NCI-H510A treated with DMSO at 0.1 percent for 48 hours (cell line): ENCODE results near the gene ZNF526.
"Not testable (repeated sequence)": the region's sequence is repeated elsewhere in the genome, so short reads cannot be mapped to it uniquely, and the experiment has no call there.

Experiments used
- DNase-seq: peaks from one replicate; lab custom pipeline; 2025; lab: John Stamatoyannopoulos, UW

ZNF526 gene

DNA sequence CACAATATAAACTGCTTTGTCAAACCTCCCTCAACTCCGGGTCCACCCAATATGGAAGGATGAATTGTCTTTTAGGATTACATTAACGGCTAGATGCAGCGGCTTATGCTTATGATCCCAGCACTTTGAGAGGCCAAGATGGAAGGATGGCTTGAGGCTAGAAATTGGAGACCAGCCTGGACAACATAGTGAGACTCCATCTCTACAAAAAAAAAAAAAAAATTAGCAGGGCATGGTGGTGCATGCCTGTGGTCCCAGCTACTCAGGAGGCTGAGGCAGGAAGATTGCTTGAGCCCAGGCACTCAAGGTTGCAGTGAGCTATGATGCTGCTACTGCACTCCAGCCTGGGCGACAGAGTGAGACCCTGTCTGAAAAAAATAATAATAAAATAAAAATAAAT lies 46.0 kb downstream of the ZNF526 start:
- not testable (repeated sequence) for DNase-seq

DNA sequence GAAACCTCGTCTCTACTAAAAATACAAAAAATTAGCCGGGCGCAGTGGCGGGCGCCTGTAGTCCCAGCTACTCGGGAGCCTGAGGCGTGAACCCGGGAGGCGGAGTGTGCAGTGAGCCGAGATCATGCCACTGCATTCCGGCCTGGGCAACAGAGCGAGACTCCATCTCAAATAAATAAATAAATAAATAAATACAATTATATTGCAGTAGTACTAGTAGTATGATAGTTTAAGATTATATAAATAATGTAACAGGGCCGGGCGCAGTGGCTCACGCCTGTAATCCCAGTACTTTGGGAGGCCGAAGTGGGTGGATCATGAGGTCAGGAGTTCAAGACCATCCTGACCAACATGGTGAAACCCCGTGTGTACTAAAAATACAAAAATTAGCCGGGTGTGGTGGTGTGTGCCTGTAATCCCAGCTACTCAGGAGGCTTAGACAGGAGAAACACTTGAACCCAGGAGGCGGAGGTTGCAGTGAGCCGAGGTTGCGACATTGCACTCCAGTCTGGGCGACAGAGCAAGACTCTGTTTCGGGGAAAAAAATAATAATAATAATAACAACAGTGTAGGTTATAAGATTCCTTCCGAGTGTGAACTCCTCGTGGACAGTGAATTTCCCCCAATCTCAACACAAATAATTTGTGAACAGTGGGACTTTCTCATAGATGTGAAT lies 47.0 kb downstream of the ZNF526 start:
- not testable (repeated sequence) for DNase-seq

GRCh38 chr19:42267644-42268141 lies 47.6 kb downstream of the ZNF526 start:
- DNase-seq, result no peak

DNA sequence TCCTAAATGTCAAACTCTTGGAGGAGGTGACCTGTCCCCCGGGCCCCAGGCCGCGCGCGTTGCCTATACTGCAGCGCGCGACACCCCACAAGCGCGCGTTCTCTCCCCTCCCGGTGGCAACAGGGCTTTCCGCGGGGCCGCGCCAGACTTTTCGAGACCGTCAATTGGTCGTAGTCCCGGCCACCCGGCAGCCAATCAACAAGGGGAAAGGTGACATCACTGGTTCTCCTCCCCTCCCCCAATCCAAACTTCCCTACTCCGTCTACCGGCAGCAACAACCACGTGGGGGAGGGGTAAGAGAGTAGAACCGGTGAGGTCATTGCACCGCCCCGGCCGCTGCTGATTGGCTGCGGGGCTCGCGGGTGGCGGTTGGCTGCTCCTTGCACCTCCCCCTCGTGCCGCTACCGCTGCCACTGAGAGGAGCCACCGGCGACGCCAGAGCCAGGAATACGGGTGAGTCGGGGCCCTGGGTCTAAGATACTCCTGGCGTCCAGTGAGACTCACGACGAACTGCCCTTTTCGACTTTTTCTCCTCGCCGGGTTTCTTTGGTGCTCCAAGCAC lies 48.1 kb downstream of the ZNF526 start:
- peak; percentile 99 for DNase-seq

GRCh38 chr19:42268704-42269477 lies 48.8 kb downstream of the ZNF526 start, which contains the start of gene CIC:
Gene CIC, plus strand, starts transcription at chr19:42269252. Its CDS starts 2,532 bp downstream, at chr19:42271784.
- DNase-seq, result peak; percentile 99

GRCh38 chr19:42269478-42270345 lies 49.6 kb downstream of the ZNF526 start:
- DNase-seq, result no peak

- DNase-seq, result no peak
These were observed 50.4 kb downstream of the ZNF526 start for GRCh38 chr19:42270346-42271044.

DNA sequence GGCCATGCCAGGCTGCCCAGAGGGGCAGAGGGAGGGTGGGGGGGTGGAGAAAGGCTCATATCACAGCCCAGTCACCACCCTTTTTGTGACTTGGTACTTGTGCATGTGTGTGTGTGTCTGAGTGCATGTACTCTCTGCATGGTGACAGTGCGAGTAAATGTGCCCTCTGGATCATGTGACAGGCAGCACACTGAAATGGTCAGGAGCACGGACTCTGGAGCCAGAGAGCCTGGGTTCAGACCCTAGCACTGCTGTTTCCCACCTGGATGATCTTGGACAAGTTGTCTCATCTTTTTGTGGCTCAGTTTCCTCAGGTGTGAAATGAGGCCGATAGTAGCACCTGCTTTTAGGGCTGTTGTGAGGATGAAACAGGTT lies 50.9 kb downstream of the ZNF526 start:
- DNase-seq, result no peak

GRCh38 chr19:42271861-42272534 lies 51.9 kb downstream of the ZNF526 start:
- DNase-seq, result no peak

- no peak for DNase-seq
These were observed 52.4 kb downstream of the ZNF526 start for GRCh38 chr19:42272535-42272897.

- no peak for DNase-seq
These were observed 52.9 kb downstream of the ZNF526 start for GRCh38 chr19:42272989-42273406.

DNA sequence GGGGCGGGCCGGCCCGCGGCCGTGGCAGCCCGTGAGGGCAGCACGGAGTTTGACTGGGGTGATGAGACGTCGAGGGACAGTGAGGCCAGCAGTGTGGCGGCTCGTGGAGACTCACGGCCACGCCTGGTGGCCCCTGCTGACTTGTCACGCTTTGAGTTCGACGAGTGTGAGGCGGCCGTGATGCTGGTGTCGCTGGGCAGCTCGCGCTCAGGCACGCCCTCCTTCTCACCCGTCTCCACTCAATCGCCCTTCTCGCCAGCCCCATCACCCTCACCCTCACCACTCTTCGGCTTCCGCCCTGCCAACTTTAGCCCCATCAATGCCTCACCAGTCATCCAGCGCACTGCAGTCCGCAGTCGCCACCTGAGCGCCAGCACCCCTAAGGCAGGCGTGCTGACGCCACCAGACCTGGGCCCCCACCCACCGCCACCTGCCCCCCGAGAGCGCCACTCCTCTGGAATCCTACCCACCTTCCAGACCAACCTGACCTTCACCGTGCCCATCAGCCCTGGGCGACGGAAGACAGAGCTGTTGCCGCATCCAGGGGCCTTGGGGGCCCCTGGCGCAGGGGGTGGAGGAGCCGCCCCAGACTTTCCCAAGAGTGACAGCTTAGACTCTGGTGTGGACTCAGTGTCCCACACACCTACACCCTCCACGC lies 53.4 kb downstream of the ZNF526 start:
- no peak for DNase-seq

DNA sequence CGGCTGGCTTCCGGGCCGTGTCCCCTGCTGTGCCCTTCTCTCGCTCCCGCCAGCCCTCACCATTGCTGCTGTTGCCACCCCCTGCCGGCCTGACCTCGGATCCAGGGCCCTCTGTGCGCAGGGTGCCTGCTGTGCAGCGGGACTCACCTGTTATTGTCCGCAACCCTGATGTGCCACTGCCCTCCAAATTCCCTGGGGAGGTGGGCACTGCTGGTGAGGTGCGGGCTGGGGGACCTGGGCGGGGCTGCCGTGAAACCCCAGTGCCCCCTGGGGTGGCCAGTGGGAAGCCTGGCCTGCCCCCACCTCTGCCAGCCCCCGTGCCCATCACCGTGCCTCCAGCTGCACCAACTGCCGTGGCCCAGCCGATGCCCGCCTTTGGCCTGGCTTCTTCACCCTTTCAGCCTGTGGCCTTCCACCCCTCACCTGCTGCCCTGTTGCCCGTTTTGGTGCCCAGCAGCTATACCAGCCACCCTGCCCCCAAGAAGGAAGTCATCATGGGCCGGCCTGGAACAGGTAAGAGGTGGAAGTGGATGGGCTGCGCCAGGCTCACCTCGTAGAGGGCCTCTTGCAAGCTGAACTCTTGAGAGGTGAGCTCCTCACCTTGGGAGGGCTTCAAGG lies 54.1 kb downstream of the ZNF526 start:
- no peak for DNase-seq

GRCh38 chr19:42275103-42275502 lies 55.0 kb downstream of the ZNF526 start:
- DNase-seq, result no peak

DNA sequence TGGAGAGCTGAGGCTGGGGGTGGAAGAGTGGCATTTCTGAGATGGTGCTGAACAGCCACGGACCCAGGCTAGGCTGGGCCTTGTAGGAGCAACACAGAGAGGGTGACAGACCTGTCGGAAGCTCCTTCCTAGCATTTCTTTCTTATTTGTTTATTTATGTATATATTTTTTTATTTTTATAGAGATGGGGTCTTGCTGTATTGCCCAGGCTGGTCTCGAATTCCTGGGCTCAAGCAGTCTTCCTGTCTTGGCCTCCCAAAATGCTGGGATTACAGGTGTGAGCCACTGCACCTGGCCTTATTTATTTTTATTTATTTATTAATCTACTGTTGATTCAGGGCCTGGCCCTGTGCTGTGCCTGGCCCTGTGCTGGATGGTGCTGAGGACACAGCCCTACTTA lies 55.4 kb downstream of the ZNF526 start:
- no peak for DNase-seq

- DNase-seq, result no peak
These were observed 56.2 kb downstream of the ZNF526 start for GRCh38 chr19:42276284-42276683.

DNA sequence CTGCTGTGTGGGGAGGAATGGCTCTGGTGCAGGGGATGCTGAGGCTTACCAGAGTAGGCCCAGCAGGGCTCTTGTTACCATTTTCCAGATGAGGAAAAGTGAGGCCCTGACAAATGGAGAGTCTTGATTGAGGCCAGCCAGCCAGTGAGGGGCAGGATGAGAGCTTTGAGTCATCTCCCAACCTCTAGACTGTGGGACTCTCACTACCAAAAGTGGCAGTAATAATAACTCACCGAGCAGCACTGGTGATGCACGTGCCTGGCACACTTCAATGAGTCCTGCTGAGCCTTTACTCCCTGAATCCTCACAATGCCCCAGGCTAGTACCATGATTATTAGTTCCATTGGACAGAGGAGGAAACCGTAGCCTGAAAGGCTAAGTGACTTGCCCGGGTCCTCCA lies 56.7 kb downstream of the ZNF526 start:
- no peak for DNase-seq
